Fibroblast of the conjunctiva (primary cell): ENCODE measurements around the gene PLEKHA6.
A peak's percentile ranks its signal among the peaks of the same experiment; 100 is the strongest.
"Not testable (repeated sequence)": the region's sequence is repeated elsewhere in the genome, so short reads cannot be mapped to it uniquely, and the experiment has no call there.

ENCODE experiments used
- DNase-seq: peaks from one replicate; pipeline ENCODE4 v3.0.0-alpha.2; 2010; ENCODE audit warnings: low read depth

PLEKHA6 gene

DNA sequence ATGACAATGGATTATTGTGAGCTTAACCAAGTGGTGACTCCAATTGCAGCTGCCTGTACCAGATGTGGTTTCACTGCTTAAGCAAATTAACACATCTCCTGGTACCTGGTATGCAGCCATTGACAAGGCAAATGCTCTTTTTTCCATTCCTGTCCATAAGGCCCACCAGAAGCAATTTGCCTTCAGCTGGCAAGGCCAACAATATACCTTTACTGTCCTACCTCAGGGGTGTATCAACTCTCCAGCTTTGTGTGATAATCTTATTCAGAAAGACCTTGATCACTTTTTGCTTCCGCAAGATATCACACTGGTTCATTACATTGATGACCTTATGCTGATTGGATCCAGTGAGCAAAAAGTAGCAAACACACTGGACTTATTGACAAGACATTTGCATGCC lies 122.2 kb downstream of the PLEKHA6 start:
- not testable (repeated sequence) for DNase-seq

- peak; percentile 21 for DNase-seq
Measured at GRCh38 chr1:204232526-204232925, 127.2 kb downstream of the PLEKHA6 start.

- DNase-seq, result no peak
Measured at GRCh38 chr1:204230211-204230610, 129.5 kb downstream of the PLEKHA6 start.

DNA sequence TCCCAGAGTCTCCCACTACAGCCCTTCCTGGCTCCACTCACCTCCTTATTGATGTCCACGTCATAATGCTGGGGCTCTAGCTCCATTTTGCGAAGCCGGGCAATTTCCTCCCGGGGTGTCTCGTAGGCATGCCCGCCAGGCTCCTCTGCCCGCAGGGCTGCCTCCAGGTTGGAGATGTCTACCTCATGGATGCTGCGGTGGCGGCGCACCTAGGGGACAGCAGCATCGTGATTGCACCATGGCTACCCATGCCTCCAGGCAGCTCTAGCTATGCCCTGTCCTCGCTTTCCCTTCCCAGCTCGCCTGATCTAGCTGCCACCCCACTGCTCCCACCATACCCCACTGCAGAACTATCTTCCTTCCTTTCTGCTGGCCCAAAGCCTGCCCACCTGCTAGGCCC lies 130.8 kb downstream of the PLEKHA6 start:
- no peak for DNase-seq

- DNase-seq, result no peak
Measured at GRCh38 chr1:204227996-204228785, 131.5 kb downstream of the PLEKHA6 start.

GRCh38 chr1:204227351-204227750 lies 132.4 kb downstream of the PLEKHA6 start:
- no peak for DNase-seq

DNA sequence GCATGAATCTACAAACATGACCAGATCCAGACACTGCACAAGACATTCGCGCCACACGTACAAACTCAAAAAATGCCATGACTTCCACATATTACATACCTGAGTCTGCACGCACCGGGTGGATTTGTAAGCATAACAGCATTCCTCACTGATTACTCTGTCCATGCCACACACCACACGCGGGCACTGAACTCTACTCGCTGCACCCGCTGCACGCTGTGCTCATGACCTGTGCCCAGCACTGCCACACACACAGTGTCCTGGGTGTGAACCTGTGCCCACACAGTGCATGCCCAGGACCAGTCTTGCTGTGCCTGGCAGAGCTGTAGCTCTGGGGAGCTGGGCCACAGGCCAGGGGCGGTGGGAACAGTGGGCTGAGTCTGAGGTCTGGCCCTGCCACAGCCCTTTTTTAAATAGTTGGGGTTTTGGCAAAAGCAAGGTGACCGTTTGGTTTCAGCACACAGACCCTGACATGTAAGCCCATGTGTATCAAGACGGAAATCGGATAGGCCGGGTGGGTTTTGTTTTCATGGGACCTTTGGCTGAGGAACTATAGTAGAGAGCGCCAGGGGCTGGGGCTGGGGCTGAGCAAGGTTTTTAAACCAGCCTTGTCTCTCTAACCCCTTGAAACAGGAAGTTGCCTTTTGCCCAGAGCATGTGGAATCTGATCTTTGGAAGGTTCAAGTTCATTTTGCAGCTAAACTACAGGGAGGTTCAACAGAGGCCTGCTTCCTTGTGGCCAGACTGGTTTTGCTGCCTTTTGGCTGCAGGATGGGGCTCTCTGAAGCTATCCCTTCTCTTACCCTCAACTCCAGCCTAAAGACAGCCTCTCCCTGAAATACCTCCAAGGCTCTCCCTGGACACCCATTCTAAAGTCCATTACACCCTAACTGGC lies 133.6 kb downstream of the PLEKHA6 start:
- no peak for DNase-seq

GRCh38 chr1:204224655-204225054 lies 135.1 kb downstream of the PLEKHA6 start:
- DNase-seq, result no peak

DNA sequence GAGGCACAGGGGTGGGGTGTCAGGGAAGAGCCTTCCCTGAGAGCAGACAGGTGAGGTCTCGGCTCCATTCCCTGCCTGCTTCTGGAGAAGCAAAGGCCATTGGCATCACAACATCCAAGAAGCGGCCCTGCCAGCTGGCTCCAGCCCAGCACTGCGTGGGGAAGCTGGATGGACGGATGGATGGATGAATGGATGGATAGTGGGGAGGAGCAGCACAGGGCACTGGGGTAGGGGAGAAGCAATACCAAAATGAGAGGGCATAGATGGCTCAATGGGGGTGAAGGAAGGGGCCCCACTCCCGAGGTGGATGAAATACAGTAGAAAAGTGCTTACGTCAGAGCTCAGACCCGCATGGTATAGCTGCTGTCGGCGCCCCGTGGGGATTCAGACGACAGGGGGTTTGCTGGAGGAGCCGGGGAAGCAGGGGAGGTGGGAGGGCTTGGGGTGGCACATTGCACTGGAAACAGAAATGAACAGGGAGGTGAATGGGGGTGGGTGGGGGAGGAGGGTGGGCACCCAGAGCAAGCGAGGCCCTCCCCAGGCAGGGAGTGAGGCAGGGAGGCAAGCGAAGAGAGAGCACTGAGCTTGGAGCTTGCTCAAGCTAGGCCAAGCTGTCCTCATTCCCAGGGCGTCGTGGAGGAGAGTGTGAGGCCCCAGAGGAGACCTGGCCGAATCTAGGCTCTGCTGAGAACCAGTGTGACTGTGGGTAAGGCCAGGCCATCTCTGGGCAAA lies 136.4 kb downstream of the PLEKHA6 start:
- no peak for DNase-seq

- DNase-seq, result no peak
Measured at GRCh38 chr1:204222764-204223055, 137.0 kb downstream of the PLEKHA6 start.

- no peak for DNase-seq
Measured at GRCh38 chr1:204222006-204222763, 137.5 kb downstream of the PLEKHA6 start.

- DNase-seq, result no peak
Measured at GRCh38 chr1:204221271-204221670, 138.5 kb downstream of the PLEKHA6 start.

GRCh38 chr1:204219971-204220616 lies 139.6 kb downstream of the PLEKHA6 start:
- DNase-seq, result no peak

- no peak for DNase-seq
Measured at GRCh38 chr1:204218552-204218951, 141.2 kb downstream of the PLEKHA6 start.

- DNase-seq, result no peak
Measured at GRCh38 chr1:204217648-204218000, 142.1 kb downstream of the PLEKHA6 start.

DNA sequence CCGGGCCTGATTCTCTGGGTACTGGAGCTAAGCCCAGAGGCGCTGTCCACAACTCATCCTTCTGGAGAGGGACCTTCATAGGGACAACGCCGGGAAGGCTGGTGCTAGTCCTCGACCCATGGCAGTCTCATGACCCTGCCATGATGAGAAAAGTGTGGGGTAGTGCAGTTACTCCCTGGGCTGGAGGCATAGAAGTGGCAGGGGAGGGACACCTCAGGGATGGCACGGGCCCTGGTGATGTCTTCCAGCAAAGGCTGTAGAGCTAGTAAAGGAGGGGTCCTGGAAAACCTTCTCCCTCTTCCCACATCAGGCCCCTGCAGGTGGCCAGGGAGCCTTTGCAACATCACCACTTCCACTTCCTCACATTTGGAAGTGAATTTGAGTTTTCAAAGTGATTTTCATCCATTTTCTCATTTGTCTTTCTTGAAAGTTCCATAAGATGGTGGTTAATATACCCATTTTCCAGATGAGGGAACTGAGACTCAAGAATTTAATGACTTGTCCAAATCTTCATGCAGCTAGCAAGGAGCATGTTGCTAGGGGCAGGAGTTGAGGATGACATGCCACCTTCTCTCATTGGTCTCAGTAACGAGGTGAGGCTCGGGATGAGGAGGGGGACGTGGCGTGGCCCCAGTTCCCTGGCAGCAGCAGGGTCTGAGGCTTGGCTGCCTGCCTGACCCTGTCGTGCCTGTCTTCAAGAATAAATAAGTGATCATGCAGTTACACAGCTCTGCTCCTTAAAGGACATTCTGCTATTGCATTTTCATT lies 142.7 kb downstream of the PLEKHA6 start:
- no peak for DNase-seq

GRCh38 chr1:204216236-204216635 lies 143.5 kb downstream of the PLEKHA6 start:
- no peak for DNase-seq

DNA sequence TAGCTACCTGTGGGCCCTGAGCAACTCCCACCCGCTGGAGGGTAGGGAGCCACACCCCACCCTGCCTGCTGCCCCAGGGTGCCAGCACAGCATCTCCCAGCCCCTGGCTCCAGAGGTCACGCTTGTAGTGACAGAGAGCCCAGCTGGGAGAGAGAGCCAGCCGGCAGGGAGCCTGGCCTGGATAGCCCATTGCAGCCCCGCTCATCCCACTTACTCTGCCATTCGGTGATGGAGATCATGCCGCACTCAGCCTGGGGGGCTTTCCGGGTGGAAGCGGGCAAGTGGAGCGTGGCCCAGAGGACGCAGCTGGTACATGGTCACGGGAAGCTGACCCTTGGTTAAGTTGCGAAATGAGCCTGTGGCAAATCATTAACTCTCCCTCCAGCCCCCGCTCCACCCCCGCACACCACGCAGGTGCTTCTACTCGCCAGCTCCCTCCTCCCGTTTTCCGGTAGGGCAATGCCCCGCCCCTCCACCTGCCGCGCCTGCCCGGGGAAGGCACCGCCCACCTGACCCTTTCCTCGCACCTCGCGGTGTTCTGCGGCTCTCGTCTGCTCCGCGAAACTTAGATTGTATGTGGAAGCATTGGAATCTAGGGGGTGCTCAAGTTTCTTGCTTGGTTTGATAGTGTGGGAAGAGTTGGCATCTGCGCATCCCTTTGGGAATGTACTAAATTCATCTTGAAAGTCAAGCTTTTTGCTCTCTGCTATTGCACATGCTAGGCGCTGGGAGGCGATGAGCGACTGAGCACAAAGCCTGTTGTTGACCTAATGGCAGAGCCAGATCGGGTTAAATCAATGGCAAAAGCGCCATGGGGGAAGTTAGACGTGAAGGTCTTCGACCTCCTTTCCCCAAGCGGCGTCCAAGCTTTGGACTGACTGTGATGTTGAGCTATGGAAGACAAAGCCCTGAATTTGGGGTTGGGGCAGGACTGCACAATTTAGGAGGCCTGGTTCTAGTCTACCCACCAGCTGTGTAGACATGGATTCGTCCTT lies 145.8 kb downstream of the PLEKHA6 start, which contains the start of gene GOLT1A:
GOLT1A (minus strand) TSS at position 321 of the 995 bp plus-strand sequence; CDS start at position 239, 82 bp downstream.
- peak; percentile 76 for DNase-seq

DNA sequence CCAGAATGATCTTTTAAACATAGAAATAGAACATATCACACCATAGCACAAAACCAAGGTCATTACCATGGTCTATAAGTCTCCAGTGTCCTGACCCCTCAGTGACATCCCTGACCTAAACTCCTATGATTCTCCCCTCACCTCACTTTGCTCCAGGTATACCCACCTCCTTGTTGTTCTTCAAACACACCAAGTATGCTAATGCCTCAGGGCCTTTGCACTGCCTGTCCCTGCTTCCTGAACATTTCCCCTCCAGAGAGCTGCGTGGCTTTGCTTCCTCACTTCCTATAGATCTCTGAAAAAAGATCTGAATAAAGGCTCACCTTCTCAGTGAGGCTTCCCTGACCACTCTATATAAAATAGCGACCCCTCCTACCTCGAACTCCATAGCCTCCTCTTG lies 147.0 kb downstream of the PLEKHA6 start:
- no peak for DNase-seq
